Neural cell (in vitro differentiated cells): Measurements from ENCODE around the gene TLE7. TPM values are rescaled to one million over a fixed set of nuclear protein-coding genes. Genes with fewer than 3 reads are reported as not detected.

Source experiments
- H2AFZ ChIP-seq: fragments of 200-600, 300-800 bp; sonication (generic), shearing (Covaris generic); 2 replicates; pipeline ENCODE4 v1.6.0; 2014; ENCODE audit warnings: low read depth, mild to moderate bottlenecking, antibody characterized with exemption, low read length, moderate library complexity
- H3F3A ChIP-seq: fragments of 200-600 bp; shearing (Covaris generic); 2 replicates; pipeline ENCODE4 v1.6.1; 2016; ENCODE audit warnings: mild to moderate bottlenecking, moderate library complexity, mixed read lengths, antibody characterized with exemption, low read length; ENCODE audit not compliant: insufficient read depth, poor library complexity, severe bottlenecking
- H3K27ac ChIP-seq: fragments of 200-600, 300-800 bp; sonication (generic), shearing (Covaris generic); 2 replicates; pipeline ENCODE4 v1.5.1; 2014; ENCODE audit warnings: mild to moderate bottlenecking, low read length, moderate library complexity
- H3K27me3 ChIP-seq: fragments of 300-800, 200-600 bp; sonication (generic), shearing (Covaris generic); 2 replicates; pipeline ENCODE4 v1.6.0; 2014; ENCODE audit warnings: mild to moderate bottlenecking, low read depth, low read length, moderate library complexity; ENCODE audit not compliant: insufficient read depth
- H3K36me3 ChIP-seq: fragments of 300-800, 200-600 bp; sonication (generic), shearing (Covaris generic); 2 replicates; pipeline ENCODE4 v1.5.1; 2014; ENCODE audit warnings: mild to moderate bottlenecking, antibody characterized with exemption, low read length, moderate library complexity; ENCODE audit not compliant: insufficient read depth
- H3K4me2 ChIP-seq: fragments of 300-800, 200-600 bp; sonication (generic), shearing (Covaris generic); 2 replicates; pipeline ENCODE4 v1.6.0; 2014; ENCODE audit warnings: mild to moderate bottlenecking, low read length
- H3K4me3 ChIP-seq: fragments of 300-800, 200-600 bp; sonication (generic), shearing (Covaris generic); 2 replicates; pipeline ENCODE4 v1.5.1; 2014; ENCODE audit warnings: mild to moderate bottlenecking, low read length, moderate library complexity
- H3K79me2 ChIP-seq: fragments of 200-600 bp; shearing (Covaris generic); replicated peaks from 2 replicates; pipeline ENCODE4 v1.6.0; 2014; ENCODE audit warnings: mild to moderate bottlenecking, low read length, moderate library complexity; ENCODE audit not compliant: insufficient read depth
- H3K9ac ChIP-seq: fragments of 300-800, 200-600 bp; sonication (generic), shearing (Covaris generic); 2 replicates; pipeline ENCODE4 v1.6.1; 2016; ENCODE audit warnings: mild to moderate bottlenecking, low read length, mixed read lengths
- H3K9me2 ChIP-seq: fragments of 200-600 bp; shearing (Covaris generic); 2 replicates; pipeline ENCODE4 v1.6.1; 2016; ENCODE audit warnings: mild to moderate bottlenecking, low read length, mixed read lengths; ENCODE audit not compliant: insufficient read depth
- H3K9me3 ChIP-seq: fragments of 200-600, 300-800 bp; sonication (generic), shearing (Covaris generic); 2 replicates; pipeline ENCODE4 v1.6.1; 2016; ENCODE audit warnings: mild to moderate bottlenecking, mixed run types, low read length, moderate library complexity, mixed read lengths
- H4K20me1 ChIP-seq: fragments of 200-600 bp; shearing (Covaris generic); 2 replicates; pipeline ENCODE4 v1.6.1; 2016; ENCODE audit warnings: mild to moderate bottlenecking, mixed run types; ENCODE audit not compliant: insufficient read depth
- EP300 ChIP-seq: fragments of 450-650 bp; conservative IDR thresholded peaks from 2 replicates; pipeline ENCODE4 v1.6.1; 2014; ENCODE audit warnings: antibody characterized with exemption, mild to moderate bottlenecking, moderate library complexity; ENCODE audit not compliant: poor library complexity, severe bottlenecking
- EZH2 ChIP-seq: fragments of 200-600, 300-800 bp; shearing (Covaris generic), sonication (generic); IDR thresholded peaks from 2 replicates; pipeline ENCODE4 v1.6.1; 2014; ENCODE audit warnings: antibody characterized with exemption, low read length, borderline replicate concordance, mild to moderate bottlenecking; ENCODE audit not compliant: insufficient read depth, poor library complexity, severe bottlenecking
- MXI1 ChIP-seq: fragments of 450-650 bp; conservative IDR thresholded peaks from 2 replicates; pipeline ENCODE4 v1.6.1; 2014; ENCODE audit warnings: antibody characterized with exemption, mild to moderate bottlenecking; ENCODE audit not compliant: poor library complexity, severe bottlenecking
- RAD21 ChIP-seq: fragments of 450-650 bp; conservative IDR thresholded peaks from 2 replicates; pipeline ENCODE4 v1.6.1; 2014; ENCODE audit warnings: antibody characterized with exemption, mild to moderate bottlenecking, moderate library complexity
- polyA minus RNA-seq: library from RNA; depleted of rRNA, polyadenylated mRNA; stranded (reverse); fragments of >200 nt; gene quantifications from 2 replicates; pipeline ENCODE4 v1.2.3, GENCODE V29; 2014
- polyA plus RNA-seq: library from polyadenylated mRNA; depleted of rRNA; stranded (reverse); fragments of >200 nt; gene quantifications from 2 replicates; pipeline ENCODE4 v1.2.3, GENCODE V29; 2014
- TF ChIP-seq, protein P1 (sequence below): fragments of 450-650 bp; IDR thresholded peaks from 2 replicates; pipeline ENCODE4 v1.5.1; 2014; ENCODE audit warnings: antibody characterized with exemption, mild to moderate bottlenecking, moderate library complexity; ENCODE audit not compliant: poor library complexity, severe bottlenecking
- TF ChIP-seq, protein P2 (sequence below): IDR thresholded peaks from 2 replicates; pipeline ENCODE4 v1.6.1; 2012; ENCODE audit warnings: borderline replicate concordance

Gene TLE7
- not detected in 2 replicates for polyA plus RNA-seq
- polyA minus RNA-seq: not detected in 2 replicates

DNA sequence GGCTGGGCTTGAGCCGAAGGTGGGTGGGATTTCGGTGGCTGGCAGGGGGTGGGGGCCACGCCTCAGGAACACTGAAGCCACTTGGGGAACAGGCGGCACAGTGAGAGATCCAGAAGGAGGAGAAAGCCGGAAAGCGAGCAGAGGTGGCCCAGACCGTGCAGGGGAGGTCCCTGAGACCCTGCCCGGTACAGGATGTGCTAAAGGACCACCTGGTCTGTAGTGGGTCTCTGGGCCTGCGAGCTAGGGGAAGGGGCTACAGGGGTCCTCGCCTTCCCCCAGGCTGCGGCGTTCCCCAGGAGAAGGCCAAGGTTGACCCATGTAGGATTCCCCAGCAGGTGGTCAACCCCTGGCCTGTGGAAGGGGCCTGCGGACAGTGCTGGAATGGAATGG, at the start of gene TLE7:
TLE7 (minus strand) TSS at position 4 of the 390 bp plus-strand sequence. CDS start 8,730 bp downstream, outside the sequence.
- H3K4me3 ChIP-seq: no peak within 1 kb of the TSS
- no peaks in the 10 kb centered on the region for H3K9me3 ChIP-seq
- no peak within 1 kb of the TSS for H3K4me2 ChIP-seq
- H3K79me2 ChIP-seq: no peaks in the 10 kb centered on the region
- H4K20me1 ChIP-seq: no peaks in the 10 kb centered on the region
- no peak within 1 kb of the TSS for H3K9ac ChIP-seq
- no peaks in the 10 kb centered on the region for H3K36me3 ChIP-seq
- H3K9me2 ChIP-seq: no peaks in the 10 kb centered on the region
- no peaks in the 10 kb centered on the region for H3F3A ChIP-seq
- no peak within 1 kb of the TSS for H3K27ac ChIP-seq
- H2AFZ ChIP-seq: no peak within 1 kb of the TSS
- TF ChIP-seq, protein P1, sequence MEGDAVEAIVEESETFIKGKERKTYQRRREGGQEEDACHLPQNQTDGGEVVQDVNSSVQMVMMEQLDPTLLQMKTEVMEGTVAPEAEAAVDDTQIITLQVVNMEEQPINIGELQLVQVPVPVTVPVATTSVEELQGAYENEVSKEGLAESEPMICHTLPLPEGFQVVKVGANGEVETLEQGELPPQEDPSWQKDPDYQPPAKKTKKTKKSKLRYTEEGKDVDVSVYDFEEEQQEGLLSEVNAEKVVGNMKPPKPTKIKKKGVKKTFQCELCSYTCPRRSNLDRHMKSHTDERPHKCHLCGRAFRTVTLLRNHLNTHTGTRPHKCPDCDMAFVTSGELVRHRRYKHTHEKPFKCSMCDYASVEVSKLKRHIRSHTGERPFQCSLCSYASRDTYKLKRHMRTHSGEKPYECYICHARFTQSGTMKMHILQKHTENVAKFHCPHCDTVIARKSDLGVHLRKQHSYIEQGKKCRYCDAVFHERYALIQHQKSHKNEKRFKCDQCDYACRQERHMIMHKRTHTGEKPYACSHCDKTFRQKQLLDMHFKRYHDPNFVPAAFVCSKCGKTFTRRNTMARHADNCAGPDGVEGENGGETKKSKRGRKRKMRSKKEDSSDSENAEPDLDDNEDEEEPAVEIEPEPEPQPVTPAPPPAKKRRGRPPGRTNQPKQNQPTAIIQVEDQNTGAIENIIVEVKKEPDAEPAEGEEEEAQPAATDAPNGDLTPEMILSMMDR: no peak
- TF ChIP-seq, protein P2, sequence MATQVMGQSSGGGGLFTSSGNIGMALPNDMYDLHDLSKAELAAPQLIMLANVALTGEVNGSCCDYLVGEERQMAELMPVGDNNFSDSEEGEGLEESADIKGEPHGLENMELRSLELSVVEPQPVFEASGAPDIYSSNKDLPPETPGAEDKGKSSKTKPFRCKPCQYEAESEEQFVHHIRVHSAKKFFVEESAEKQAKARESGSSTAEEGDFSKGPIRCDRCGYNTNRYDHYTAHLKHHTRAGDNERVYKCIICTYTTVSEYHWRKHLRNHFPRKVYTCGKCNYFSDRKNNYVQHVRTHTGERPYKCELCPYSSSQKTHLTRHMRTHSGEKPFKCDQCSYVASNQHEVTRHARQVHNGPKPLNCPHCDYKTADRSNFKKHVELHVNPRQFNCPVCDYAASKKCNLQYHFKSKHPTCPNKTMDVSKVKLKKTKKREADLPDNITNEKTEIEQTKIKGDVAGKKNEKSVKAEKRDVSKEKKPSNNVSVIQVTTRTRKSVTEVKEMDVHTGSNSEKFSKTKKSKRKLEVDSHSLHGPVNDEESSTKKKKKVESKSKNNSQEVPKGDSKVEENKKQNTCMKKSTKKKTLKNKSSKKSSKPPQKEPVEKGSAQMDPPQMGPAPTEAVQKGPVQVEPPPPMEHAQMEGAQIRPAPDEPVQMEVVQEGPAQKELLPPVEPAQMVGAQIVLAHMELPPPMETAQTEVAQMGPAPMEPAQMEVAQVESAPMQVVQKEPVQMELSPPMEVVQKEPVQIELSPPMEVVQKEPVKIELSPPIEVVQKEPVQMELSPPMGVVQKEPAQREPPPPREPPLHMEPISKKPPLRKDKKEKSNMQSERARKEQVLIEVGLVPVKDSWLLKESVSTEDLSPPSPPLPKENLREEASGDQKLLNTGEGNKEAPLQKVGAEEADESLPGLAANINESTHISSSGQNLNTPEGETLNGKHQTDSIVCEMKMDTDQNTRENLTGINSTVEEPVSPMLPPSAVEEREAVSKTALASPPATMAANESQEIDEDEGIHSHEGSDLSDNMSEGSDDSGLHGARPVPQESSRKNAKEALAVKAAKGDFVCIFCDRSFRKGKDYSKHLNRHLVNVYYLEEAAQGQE: no peak
- no peaks in the 10 kb centered on the region for H3K27me3 ChIP-seq

DNA sequence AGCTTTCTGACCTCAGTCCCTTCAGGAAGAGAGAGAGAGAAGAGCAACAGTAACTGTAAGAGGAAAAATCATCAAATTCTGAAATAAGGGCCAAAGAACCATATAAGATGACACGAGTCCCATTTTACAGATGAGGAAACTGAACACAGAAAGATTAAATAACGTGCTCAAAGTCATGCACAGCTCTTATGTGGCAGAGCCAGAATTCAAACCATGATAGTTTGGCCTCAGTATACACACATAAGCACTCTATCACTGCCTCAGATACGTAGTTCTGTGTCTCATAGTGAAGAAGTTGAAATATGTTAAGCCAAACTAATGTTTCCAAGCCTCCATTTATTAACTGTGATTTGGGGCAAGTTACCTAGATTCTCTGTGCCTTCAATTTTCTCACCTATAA, 49.2 kb upstream of the TLE7 start:
- H2AFZ ChIP-seq: no peak overlapping the region
- H3K79me2 ChIP-seq: no peaks in the 10 kb centered on the region
- H3K27me3 ChIP-seq: no peaks in the 10 kb centered on the region
- no peaks in the 10 kb centered on the region for H3F3A ChIP-seq
- H3K4me3 ChIP-seq: no peak overlapping the region
- no peaks in the 10 kb centered on the region for H3K36me3 ChIP-seq
- H3K27ac ChIP-seq: no peak overlapping the region
- H4K20me1 ChIP-seq: no peaks in the 10 kb centered on the region
- H3K4me2 ChIP-seq: no peak overlapping the region
- H3K9me3 ChIP-seq: no peaks in the 10 kb centered on the region
- TF ChIP-seq MXI1 (no peak), RAD21 (no peak), EZH2 (no peak), EP300 (no peak)
- TF ChIP-seq, protein P1: no peak
- H3K9ac ChIP-seq: no peak overlapping the region
- no peaks in the 10 kb centered on the region for H3K9me2 ChIP-seq
